Glomerular visceral epithelial cell (primary cell): ENCODE results near the gene NCBP3.
"Not testable (repeated sequence)": the region's sequence is repeated elsewhere in the genome, so short reads cannot be mapped to it uniquely, and the experiment has no call there.

ENCODE experiments used
- DNase-seq: peaks from one replicate; pipeline ENCODE4 v3.0.0-alpha.2; 2016; ENCODE audit errors: extremely low spot score

The NCBP3 gene

GRCh38 chr17:3788200-3788599 lies 57.8 kb downstream of the NCBP3 start:
- peak; percentile 40 for DNase-seq

GRCh38 chr17:3785323-3785722 lies 60.7 kb downstream of the NCBP3 start:
- not testable (repeated sequence) for DNase-seq

- DNase-seq: no peak
Observed at GRCh38 chr17:3782751-3783150, 63.3 kb downstream of the NCBP3 start.

- DNase-seq: no peak
Observed at GRCh38 chr17:3780986-3781385, 65.1 kb downstream of the NCBP3 start.

GRCh38 chr17:3777366-3778120 lies 68.5 kb downstream of the NCBP3 start:
- DNase-seq: no peak

- no peak for DNase-seq
Observed at GRCh38 chr17:3773966-3774365, 72.1 kb downstream of the NCBP3 start.

- DNase-seq: peak; percentile 50
Observed at GRCh38 chr17:3773511-3773910, 72.5 kb downstream of the NCBP3 start.

GRCh38 chr17:3772764-3773163 lies 73.3 kb downstream of the NCBP3 start:
- no peak for DNase-seq

- DNase-seq: no peak
Observed at GRCh38 chr17:3771140-3771539, 74.9 kb downstream of the NCBP3 start.

- DNase-seq: no peak
Observed at GRCh38 chr17:3770466-3770865, 75.6 kb downstream of the NCBP3 start.

GRCh38 chr17:3768769-3769168 lies 77.3 kb downstream of the NCBP3 start:
- DNase-seq: no peak

- DNase-seq: no peak
Observed at GRCh38 chr17:3768341-3768740, 77.7 kb downstream of the NCBP3 start.

- no peak for DNase-seq
Observed at GRCh38 chr17:3766779-3767178, 79.3 kb downstream of the NCBP3 start.

GRCh38 chr17:3765981-3766380 lies 80.1 kb downstream of the NCBP3 start:
- no peak for DNase-seq

- no peak for DNase-seq
Observed at GRCh38 chr17:3763777-3764170, 82.3 kb downstream of the NCBP3 start.

GRCh38 chr17:3762922-3763776 lies 82.9 kb downstream of the NCBP3 start:
- DNase-seq: no peak

GRCh38 chr17:3761918-3762380 lies 84.1 kb downstream of the NCBP3 start:
- no peak for DNase-seq

- no peak for DNase-seq
Observed at GRCh38 chr17:3761036-3761917, 84.8 kb downstream of the NCBP3 start.

GRCh38 chr17:3759597-3760216 lies 86.3 kb downstream of the NCBP3 start:
- DNase-seq: no peak

GRCh38 chr17:3755335-3756030 lies 90.6 kb downstream of the NCBP3 start:
- no peak for DNase-seq
